Lower lobe of right lung (tissue), 2 donors: ENCODE data around the gene MS4A1. TPM values are rescaled to one million over a fixed set of nuclear protein-coding genes. Genes with fewer than 3 reads are reported as not detected.
"Not testable (repeated sequence)": the region's sequence is repeated elsewhere in the genome, so short reads cannot be mapped to it uniquely, and the experiment has no call there.

ENCODE experiments used
- ATAC-seq, 2 donors: fragments of 200-7000 bp; cut with Tn5 transposase; one replicate each; pipeline ENCODE4 v1.9.1; 2020 to 2022; ENCODE audit warnings: mild to moderate bottlenecking in 2 of 2, moderate library complexity in 2 of 2
- DNase-seq: peaks from one replicate; pipeline ENCODE4 v3.0.0-alpha.2; 2020
- H3K27ac ChIP-seq: fragments of 200-600 bp; one replicate; pipeline ENCODE4 v1.8.0; 2022
- H3K27me3 ChIP-seq: fragments of 200-600 bp; one replicate; pipeline ENCODE4 v1.8.0; 2022; ENCODE audit warnings: low read depth
- H3K36me3 ChIP-seq: fragments of 200-600 bp; one replicate; pipeline ENCODE4 v1.8.0; 2022; ENCODE audit warnings: mild to moderate bottlenecking
- H3K4me1 ChIP-seq: fragments of 200-600 bp; one replicate; pipeline ENCODE4 v1.8.0; 2022
- H3K4me3 ChIP-seq: fragments of 200-600 bp; one replicate; pipeline ENCODE4 v1.8.0; 2022; ENCODE audit warnings: mild to moderate bottlenecking
- H3K9me3 ChIP-seq: fragments of 200-600 bp; one replicate; pipeline ENCODE4 v1.8.0; 2022
- intact Hi-C: fragments of 100-400 bp; cut with DNase I; formaldehyde crosslinking; loops from one replicate; pipeline ENCODE4 v1.11.0; 2022
- total RNA-seq: library from RNA; stranded (reverse); fragmentation: NEBNext Ultra II Directional; extraction: Animal tissue kit (Norgen Biotek cat#: 25700); gene quantifications from one replicate; pipeline ENCODE4 v1.2.1, GENCODE V29; 2021
- TF ChIP-seq, protein P1 (sequence below): fragments of 200-600 bp; IDR thresholded peaks from one replicate; pipeline ENCODE4 v1.8.0; 2022; ENCODE audit warnings: antibody characterized with exemption, mild to moderate bottlenecking
- donor health status: DM: no; HTN: yes; CAD: no; lungs with severe emphysema.

The MS4A1 gene
- total RNA-seq, 1 donor from 2014 or later = 0.65 TPM

DNA sequence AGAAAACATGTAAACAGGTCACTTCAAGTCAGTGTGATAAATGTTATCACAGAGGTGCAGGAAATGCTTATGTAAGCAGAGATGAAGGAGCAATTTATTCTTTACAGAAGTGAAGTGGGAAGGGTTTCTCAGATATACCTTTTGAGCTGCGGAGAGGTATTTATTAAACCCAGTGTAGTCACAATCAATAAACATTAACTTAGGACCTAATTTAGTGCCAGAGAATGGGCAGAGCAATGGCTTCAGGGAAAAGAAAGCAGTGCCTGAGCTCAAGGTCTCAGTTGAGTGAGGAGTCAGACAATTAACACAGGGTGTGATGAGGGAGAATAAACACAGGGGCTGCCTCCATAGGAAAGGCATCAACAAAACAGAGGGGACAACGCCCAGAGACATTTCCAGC lies 24.4 kb upstream of the MS4A1 start:
- Histone ChIP-seq H3K4me1 (no peaks in the 10 kb centered on the region), H3K4me3 (no peak overlapping the region), H3K9me3 (no peaks in the 10 kb centered on the region), H3K27ac (no peak overlapping the region), H3K27me3 (no peaks in the 10 kb centered on the region), H3K36me3 (no peaks in the 10 kb centered on the region)
- no peak for DNase-seq
- intact Hi-C loops = no loop called here
- ATAC-seq = no peak
- TF ChIP-seq, protein P1, sequence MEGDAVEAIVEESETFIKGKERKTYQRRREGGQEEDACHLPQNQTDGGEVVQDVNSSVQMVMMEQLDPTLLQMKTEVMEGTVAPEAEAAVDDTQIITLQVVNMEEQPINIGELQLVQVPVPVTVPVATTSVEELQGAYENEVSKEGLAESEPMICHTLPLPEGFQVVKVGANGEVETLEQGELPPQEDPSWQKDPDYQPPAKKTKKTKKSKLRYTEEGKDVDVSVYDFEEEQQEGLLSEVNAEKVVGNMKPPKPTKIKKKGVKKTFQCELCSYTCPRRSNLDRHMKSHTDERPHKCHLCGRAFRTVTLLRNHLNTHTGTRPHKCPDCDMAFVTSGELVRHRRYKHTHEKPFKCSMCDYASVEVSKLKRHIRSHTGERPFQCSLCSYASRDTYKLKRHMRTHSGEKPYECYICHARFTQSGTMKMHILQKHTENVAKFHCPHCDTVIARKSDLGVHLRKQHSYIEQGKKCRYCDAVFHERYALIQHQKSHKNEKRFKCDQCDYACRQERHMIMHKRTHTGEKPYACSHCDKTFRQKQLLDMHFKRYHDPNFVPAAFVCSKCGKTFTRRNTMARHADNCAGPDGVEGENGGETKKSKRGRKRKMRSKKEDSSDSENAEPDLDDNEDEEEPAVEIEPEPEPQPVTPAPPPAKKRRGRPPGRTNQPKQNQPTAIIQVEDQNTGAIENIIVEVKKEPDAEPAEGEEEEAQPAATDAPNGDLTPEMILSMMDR = no peak

DNA sequence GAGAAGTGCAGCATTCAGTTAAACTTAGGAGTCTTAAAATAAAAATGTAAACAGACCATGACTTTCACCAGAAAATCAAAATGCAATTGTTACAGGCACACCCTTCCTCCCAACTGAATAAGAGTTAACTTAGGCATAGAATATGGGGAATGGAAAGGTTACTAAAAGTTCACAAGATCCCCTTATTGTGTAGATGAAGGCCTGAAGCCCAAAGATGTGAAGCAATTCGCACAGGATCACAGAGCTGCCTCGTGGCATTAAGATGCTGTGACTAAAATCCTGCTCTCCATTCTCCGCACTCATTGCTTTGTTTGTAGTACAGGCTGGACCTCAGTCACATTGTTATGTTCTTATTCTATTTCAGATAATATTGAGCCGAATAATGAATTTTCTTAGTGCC lies 22.2 kb upstream of the MS4A1 start:
- ATAC-seq (no peak), DNase-seq (no peak)
- intact Hi-C loops = no loop called here
- no peaks in the 10 kb centered on the region for H3K36me3 ChIP-seq
- no peak overlapping the region for H3K4me3 ChIP-seq
- H3K27me3 ChIP-seq = no peaks in the 10 kb centered on the region
- H3K27ac ChIP-seq = no peak overlapping the region
- no peaks in the 10 kb centered on the region for H3K9me3 ChIP-seq
- TF ChIP-seq, protein P1 = no peak
- H3K4me1 ChIP-seq = no peaks in the 10 kb centered on the region

GRCh38 chr11:60447070-60447469 lies 8.6 kb upstream of the MS4A1 start:
- TF ChIP-seq, protein P1 = no peak
- Histone ChIP-seq H3K36me3 (no peaks in the 10 kb centered on the region), H3K27ac (no peak overlapping the region), H3K4me1 (no peaks in the 10 kb centered on the region), H3K27me3 (no peaks in the 10 kb centered on the region), H3K9me3 (no peaks in the 10 kb centered on the region), H3K4me3 (no peak overlapping the region)
- DNase-seq = no peak
- ATAC-seq = no peak
- intact Hi-C loops = no loop called here

DNA sequence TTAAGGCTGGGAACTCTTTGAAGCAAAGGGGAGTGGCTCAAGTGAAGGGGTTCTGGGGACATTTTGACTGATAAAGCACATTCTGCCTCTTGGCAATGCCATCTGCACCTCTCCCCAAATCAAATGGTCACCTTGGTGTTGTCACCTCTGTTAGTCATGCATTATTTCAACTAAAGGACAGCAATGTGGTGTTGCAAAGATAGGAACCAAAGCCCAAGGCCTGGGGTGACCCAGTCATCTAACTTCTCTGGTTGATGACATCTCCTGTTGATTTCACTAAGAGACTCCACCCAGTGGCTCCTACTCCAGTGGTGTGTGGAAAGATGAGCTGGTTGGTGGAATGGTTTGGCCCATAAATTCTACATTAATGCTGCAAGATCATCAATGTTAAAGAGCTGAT lies 7.8 kb upstream of the MS4A1 start:
- no peak for DNase-seq
- H3K9me3 ChIP-seq = no peaks in the 10 kb centered on the region
- no peak overlapping the region for H3K4me3 ChIP-seq
- no peaks in the 10 kb centered on the region for H3K4me1 ChIP-seq
- ATAC-seq = no peak
- TF ChIP-seq, protein P1 = no peak
- no peak overlapping the region for H3K27ac ChIP-seq
- no peaks in the 10 kb centered on the region for H3K36me3 ChIP-seq
- no peaks in the 10 kb centered on the region for H3K27me3 ChIP-seq
- intact Hi-C loops = no loop called here

DNA sequence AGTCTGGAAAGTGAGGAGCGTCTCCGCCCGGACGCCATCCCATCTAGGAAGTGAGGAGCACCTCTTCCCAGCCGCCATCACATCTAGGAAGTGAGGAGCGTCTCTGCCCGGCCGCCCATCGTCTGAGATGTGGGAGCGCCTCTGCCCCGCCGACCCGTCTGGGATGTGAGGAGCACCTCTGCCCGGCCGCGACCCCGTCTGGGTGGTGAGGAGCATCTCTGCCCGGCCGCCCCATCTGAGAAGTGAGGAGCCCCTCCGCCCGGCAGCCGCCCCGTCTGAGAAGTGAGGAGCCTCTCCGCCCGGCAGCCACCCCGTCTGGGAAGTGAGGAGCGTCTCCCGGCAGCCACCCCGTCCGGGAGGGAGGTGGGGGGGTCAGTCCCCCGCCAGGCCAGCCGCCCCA lies 4.5 kb upstream of the MS4A1 start:
- not testable (repeated sequence) for ATAC-seq

DNA sequence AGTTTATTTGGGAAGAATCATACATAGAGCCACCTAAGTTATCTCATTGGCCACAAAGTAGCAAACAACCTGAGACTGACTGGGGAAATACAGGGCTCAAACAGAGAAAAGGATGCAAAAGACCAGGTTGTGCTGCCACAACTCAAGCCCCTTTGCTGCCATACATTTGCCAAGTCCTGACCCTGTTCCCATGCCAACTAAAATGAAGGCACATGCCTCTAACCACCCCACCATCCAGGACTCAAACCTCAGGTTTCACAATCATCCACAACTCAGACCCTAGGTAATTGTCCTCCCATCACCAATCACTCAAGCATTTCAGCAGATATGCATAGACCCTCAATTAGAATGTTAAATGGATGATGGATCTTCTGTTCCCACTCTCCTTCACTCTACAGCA lies 1.4 kb upstream of the MS4A1 start:
- intact Hi-C loops = no loop called here
- TF ChIP-seq, protein P1 = no peak
- Histone ChIP-seq H3K27ac (no peak overlapping the region), H3K4me3 (no peak overlapping the region), H3K9me3 (no peaks in the 10 kb centered on the region), H3K36me3 (no peaks in the 10 kb centered on the region), H3K4me1 (no peaks in the 10 kb centered on the region), H3K27me3 (no peaks in the 10 kb centered on the region)
- DNase-seq (no peak), ATAC-seq (no peak)

More for the DNA sequence above, 4.5 kb upstream of the MS4A1 start:
- intact Hi-C loops, H3K4me3 ChIP-seq, H3K9me3 ChIP-seq, H3K27me3 ChIP-seq, H3K36me3 ChIP-seq, DNase-seq, H3K4me1 ChIP-seq, H3K27ac ChIP-seq: not testable (repeated sequence)
